PC-3 (cell line): Measurements from ENCODE around the gene CELA3A.
"Not testable (repeated sequence)": the region's sequence is repeated elsewhere in the genome, so short reads cannot be mapped to it uniquely, and the experiment has no call there.

Experiments
- CTCF ChIP-seq: fragments of 300-600 bp; sonication (generic); conservative IDR thresholded peaks from 2 replicates; pipeline ENCODE4 v1.5.1; 2017; ENCODE audit warnings: antibody characterized with exemption, low read depth, mild to moderate bottlenecking, low read length
- EZH2 ChIP-seq: fragments of 300-600 bp; sonication (generic); IDR thresholded peaks from one replicate; pipeline ENCODE4 v1.6.1; 2017; ENCODE audit warnings: antibody characterized with exemption, mild to moderate bottlenecking, low read length; ENCODE audit not compliant: unreplicated experiment
- EZH2phosphoT487 ChIP-seq: fragments of 300-600 bp; sonication (generic); IDR thresholded peaks from 2 replicates; pipeline ENCODE4 v1.6.1; 2018; ENCODE audit warnings: mild to moderate bottlenecking, antibody characterized with exemption, low read length, borderline replicate concordance

- not testable (repeated sequence) for TF ChIP-seq CTCF, EZH2, EZH2phosphoT487
Observed at GRCh38 chr1:22003959-22004358, 2.5 kb downstream of the CELA3A start.
